HG02885 (cell line): ENCODE measurements around the gene TBC1D17.

Experiments
- ATAC-seq: cut with Tn5 transposase; IDR thresholded peaks from one replicate; pipeline ENCODE4 v1.9.1; 2021; ENCODE audit warnings: mild to moderate bottlenecking; ENCODE audit not compliant: unreplicated experiment, poor library complexity

The TBC1D17 gene

GRCh38 chr19:49859682-49860335 is 17.7 kb upstream of the TBC1D17 start:
- ATAC-seq = no peak

- ATAC-seq = no peak
Measured at GRCh38 chr19:49860336-49861102, 17.0 kb upstream of the TBC1D17 start.

DNA sequence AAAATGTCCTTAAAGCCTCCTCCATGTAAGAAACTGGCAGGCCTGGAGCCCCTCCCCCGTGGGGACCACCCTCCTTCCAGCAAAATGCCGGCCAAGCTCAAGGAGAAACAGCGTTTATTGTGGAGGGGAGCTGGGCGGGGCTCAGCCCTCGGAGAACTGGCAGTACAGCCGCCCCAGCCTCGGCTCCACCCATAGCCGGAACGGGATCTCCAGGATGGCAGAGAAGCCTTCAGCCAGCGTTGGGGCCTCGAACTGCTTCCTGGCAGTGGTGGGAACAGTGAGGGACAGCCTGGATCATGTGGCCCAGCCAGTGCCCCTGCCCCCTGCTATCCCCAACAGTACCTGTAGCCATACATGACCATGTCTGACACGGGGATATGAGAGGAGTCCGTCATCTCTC is 16.4 kb upstream of the TBC1D17 start:
- no peak for ATAC-seq

- no peak for ATAC-seq
Measured at GRCh38 chr19:49861541-49862378, 15.7 kb upstream of the TBC1D17 start.

GRCh38 chr19:49862391-49863253 is 14.9 kb upstream of the TBC1D17 start:
- ATAC-seq = no peak

DNA sequence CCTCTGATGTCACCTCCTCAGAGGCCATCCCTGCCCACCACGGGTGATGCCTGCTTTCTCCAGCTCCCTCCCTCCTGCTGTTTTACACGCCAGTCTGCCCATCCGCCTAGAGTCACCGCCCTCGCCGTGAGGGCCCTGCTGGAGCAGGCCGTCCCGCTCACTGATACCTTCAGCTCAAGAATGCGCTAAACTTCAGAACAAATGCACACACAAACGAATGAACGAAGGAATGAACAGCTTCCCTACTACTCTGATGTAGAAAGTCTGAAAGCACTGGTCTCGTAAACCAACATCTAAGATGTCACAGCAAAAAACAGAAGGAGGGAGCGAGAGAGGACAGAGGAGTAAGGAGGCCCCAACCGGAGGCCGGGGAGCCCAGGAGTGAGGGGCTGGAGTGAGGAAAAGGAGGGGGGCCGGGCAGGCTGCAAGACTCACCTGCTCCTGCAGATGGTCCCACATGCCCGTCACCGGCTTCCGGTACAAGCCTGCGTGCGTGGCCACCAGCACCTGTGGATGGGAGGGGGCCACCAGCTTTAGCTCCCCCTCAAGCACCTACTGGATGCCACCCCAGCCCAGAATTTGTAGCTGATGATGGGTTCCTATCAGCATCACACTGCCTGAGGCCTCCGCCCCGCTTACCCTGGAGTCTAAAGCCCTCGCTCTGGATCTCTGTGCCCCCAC is 14.1 kb upstream of the TBC1D17 start:
- ATAC-seq = no peak

DNA sequence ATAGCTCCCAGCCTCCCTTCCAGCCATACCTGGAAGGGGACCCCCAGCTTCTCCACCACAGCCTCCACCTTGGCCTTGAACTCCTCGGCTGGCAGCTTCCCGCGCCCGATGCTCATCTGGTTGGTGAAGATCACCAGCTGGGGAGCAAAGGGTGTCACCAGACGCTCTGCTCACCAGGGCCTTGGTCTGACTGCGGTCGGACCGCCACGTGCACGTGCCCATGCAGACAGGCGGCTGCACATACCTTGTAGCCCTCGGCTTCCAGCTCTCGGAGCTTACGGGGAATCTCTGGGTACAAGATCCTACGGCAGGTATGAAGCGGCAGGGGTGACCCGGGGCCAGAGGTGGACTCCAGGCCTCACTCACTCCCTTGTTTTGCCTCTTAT is 13.6 kb upstream of the TBC1D17 start:
- no peak for ATAC-seq

GRCh38 chr19:49864890-49865289 is 12.6 kb upstream of the TBC1D17 start:
- no peak for ATAC-seq

GRCh38 chr19:49866933-49867782 is 10.3 kb upstream of the TBC1D17 start, which contains the start of gene PNKP:
PNKP (minus strand) TSS chr19:49867576; CDS start chr19:49867204, 372 bp downstream.
- ATAC-seq = peak; percentile 46

GRCh38 chr19:49869009-49869483 is 8.5 kb upstream of the TBC1D17 start:
- ATAC-seq = peak; percentile 6

- ATAC-seq = peak; percentile 69
Measured at GRCh38 chr19:49869484-49870308, 7.8 kb upstream of the TBC1D17 start.

GRCh38 chr19:49870309-49870901 is 7.1 kb upstream of the TBC1D17 start:
- no peak for ATAC-seq

DNA sequence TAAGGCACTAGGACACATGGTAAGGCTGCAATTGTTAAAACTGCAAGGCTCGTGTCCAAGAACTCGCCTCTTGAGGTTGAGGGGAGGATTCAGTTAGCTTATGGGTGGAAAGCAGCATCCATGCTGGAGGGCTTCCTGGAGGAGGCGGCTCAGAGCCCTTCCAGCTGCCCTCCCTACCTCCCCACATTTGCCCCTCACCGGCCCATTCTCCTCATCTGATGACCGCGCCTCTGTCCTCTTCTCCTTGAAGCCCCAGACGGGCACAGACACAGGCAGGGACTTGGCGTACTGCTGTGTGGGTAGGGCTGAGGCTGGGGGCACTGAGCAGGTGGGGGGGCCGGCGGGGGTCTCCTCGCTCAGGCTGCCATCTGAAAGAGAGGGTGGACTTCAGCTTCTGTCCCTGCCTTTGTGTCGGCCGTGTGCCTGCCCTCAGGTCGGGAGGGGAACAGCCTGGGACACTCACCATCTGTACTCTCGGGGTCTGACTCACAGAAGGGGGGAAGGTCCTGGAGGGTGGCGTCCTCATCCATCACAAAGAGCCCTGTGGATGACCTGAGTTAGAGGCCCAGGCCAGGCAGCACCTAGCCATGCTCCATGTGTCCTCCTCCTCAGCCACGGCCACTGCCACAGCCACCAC is 6.0 kb upstream of the TBC1D17 start:
- no peak for ATAC-seq

DNA sequence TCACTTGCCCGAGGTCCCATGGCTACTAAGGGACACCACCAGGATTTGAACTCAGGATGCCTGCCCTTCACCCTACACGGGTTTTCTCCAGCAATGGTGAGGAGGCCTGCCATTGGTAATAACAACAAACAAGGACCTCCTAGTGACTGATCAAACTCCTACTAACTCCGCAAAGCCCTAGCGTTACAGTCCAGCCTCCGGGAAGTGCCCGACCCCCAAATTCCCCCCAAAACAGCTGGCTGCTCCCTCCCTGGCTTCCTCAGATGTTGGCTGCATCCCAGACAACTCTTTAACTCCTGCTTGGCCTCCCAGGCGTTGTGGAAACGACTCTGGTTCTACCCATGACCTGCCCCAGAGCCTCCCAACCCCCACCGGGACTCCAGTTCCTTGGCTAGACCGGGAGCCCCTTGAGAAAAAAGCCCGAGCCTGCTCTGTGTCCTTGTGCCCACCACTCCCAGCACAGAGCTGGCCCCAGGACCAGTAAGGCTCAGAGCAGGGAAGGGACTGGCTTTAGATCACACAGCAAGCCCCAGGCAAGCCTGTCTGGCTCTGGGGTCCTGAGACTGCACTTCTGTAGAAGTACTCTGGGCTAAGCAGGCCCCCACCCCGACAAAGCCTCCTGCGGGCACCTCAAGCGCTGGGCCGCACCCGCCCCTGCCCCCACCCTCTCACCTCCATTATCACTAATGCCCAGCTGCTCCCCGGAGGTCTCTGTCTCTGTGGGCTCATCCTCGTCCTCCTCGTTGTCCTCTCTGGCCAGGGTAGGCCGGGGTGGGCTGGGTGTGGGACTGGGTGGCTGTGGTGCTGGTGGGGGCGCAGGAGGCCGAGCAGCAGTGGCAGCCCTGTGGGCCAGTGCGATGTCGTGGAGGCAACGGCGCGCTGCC is 5.0 kb upstream of the TBC1D17 start:
- ATAC-seq = no peak

- no peak for ATAC-seq
Measured at GRCh38 chr19:49873129-49873521, 4.4 kb upstream of the TBC1D17 start.

DNA sequence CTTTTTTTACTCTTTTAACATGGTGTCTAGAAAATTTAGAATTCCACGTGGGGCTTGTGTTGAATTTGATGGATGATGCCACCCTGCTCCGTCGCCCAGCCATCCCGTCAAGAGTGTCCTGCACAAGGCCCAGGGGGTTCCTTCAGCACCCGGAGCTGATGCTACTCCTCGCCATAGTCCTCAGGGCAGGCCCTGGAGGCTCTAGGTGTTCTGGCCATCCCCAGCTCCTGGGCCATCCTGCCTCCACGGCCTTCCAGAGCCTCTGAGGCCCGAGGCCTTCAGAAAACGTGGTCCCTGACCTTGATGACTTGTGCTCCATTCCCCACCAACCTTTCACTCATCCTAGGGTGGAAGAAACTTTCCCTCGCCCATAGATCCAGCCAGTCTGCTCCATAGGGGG is 3.7 kb upstream of the TBC1D17 start:
- no peak for ATAC-seq
